GM19467 (cell line): Measurements from ENCODE around the gene NUPR1.
"Not testable (repeated sequence)": the region's sequence is repeated elsewhere in the genome, so short reads cannot be mapped to it uniquely, and the experiment has no call there.

Source experiments
- ATAC-seq: cut with Tn5 transposase; IDR thresholded peaks from one replicate; pipeline ENCODE4 v1.9.1; 2021; ENCODE audit warnings: mild to moderate bottlenecking, moderate library complexity; ENCODE audit not compliant: unreplicated experiment

Gene NUPR1

GRCh38 chr16:28538733-28539596, at the start of gene NUPR1:
NUPR1 (minus strand) TSS chr16:28538974; CDS start chr16:28538907, 67 bp downstream.
- no peak for ATAC-seq

- ATAC-seq, result no peak
These were observed 48.6 kb upstream of the NUPR1 start for GRCh38 chr16:28587386-28587785.

GRCh38 chr16:28586466-28586865, 47.7 kb upstream of the NUPR1 start:
- ATAC-seq, result no peak

GRCh38 chr16:28585674-28586073, 46.9 kb upstream of the NUPR1 start:
- ATAC-seq, result no peak

GRCh38 chr16:28580726-28581315, 42.0 kb upstream of the NUPR1 start:
- ATAC-seq, result no peak

GRCh38 chr16:28575446-28576109, 36.8 kb upstream of the NUPR1 start:
- ATAC-seq, result no peak

- no peak for ATAC-seq
These were observed 36.2 kb upstream of the NUPR1 start for GRCh38 chr16:28574925-28575324.

- ATAC-seq, result no peak
These were observed 35.3 kb upstream of the NUPR1 start for GRCh38 chr16:28573738-28574718.

GRCh38 chr16:28572696-28573510, 34.1 kb upstream of the NUPR1 start:
- ATAC-seq, result no peak

- ATAC-seq, result no peak
These were observed 31.4 kb upstream of the NUPR1 start for GRCh38 chr16:28569968-28570752.

- no peak for ATAC-seq
These were observed 30.2 kb upstream of the NUPR1 start for GRCh38 chr16:28569021-28569420.

- no peak for ATAC-seq
These were observed 28.5 kb upstream of the NUPR1 start for GRCh38 chr16:28567292-28567691.

- ATAC-seq, result not testable (repeated sequence)
These were observed 27.6 kb upstream of the NUPR1 start for GRCh38 chr16:28566233-28566925.

GRCh38 chr16:28563218-28563617, 24.4 kb upstream of the NUPR1 start:
- no peak for ATAC-seq

GRCh38 chr16:28562199-28562598, 23.4 kb upstream of the NUPR1 start:
- no peak for ATAC-seq

- ATAC-seq, result no peak
These were observed 22.9 kb upstream of the NUPR1 start for GRCh38 chr16:28561557-28562187.

- ATAC-seq, result no peak
These were observed 19.7 kb upstream of the NUPR1 start for GRCh38 chr16:28558456-28558855.

GRCh38 chr16:28556914-28557320, 18.1 kb upstream of the NUPR1 start:
- no peak for ATAC-seq
